ENCODE measurements around the gene TPD52L2. TPM values are rescaled to one million over a fixed set of nuclear protein-coding genes. Genes with fewer than 3 reads are reported as not detected.
"Not testable (repeated sequence)": the region's sequence is repeated elsewhere in the genome, so short reads cannot be mapped to it uniquely, and the experiment has no call there.

TPD52L2 gene
- total RNA-seq, 2 experiments from 2014 or later, result 15.1 to 15.3 TPM

- TF ChIP-seq CTCF (IDR thresholded peaks at IDR 0.05), result no peak
- Histone ChIP-seq H3K36me3 (ENCODE audit: insufficient read depth, low read length) (no peaks in the 10 kb centered on the region), H3K4me1 (ENCODE audit: insufficient read depth, low read length) (peaks cover 37% of the 10 kb centered on the region), H3K9me3 (ENCODE audit: control insufficient read depth in 1 of 2, insufficient read depth in 1 of 2, low read length in 2 of 2) (peaks cover 0 to 37% of the 10 kb centered on the region in 2 experiments), H3K27ac (ENCODE audit: low read depth in 1 of 2, low read length in 2 of 2) (no peak overlapping the region), H3K27me3 (ENCODE audit: control insufficient read depth in 1 of 2, insufficient read depth in 2 of 2, low read length in 2 of 2) (peaks cover 48 to 49% of the 10 kb centered on the region in 2 experiments), H3K4me3 (ENCODE audit: low read length) (no peak overlapping the region)
- Mint-ChIP-seq H3K27ac (no peak overlapping the region), H3K36me3 (ENCODE audit: low read depth) (no peaks in the 10 kb centered on the region), H3K9me3 (no peaks in the 10 kb centered on the region), H3K4me3 (no peak overlapping the region), H3K4me1 (ENCODE audit: low read depth) (peaks cover 5% of the 10 kb centered on the region), H3K27me3 (peaks cover 42% of the 10 kb centered on the region)
- no peak for DNase-seq
- intact Hi-C loops (cut with DNase I, micrococcal nuclease), result no loop called here
- POLR2A ChIA-PET, result no interaction called here
- CTCF ChIA-PET, result no interaction called here
- no peak for ATAC-seq (ENCODE audit: poor library complexity)
Observed at GRCh38 chr20:63848003-63848911, 16.8 kb upstream of the TPD52L2 start.

- TF ChIP-seq CTCF (IDR thresholded peaks at IDR 0.05), result no peak
- Histone ChIP-seq H3K4me1 (ENCODE audit: insufficient read depth, low read length) (peaks cover 34% of the 10 kb centered on the region), H3K27ac (ENCODE audit: low read depth in 1 of 2, low read length in 2 of 2) (no peak overlapping the region), H3K27me3 (ENCODE audit: control insufficient read depth in 1 of 2, insufficient read depth in 2 of 2, low read length in 2 of 2) (peaks cover 27 to 28% of the 10 kb centered on the region in 2 experiments), H3K4me3 (ENCODE audit: low read length) (no peak overlapping the region), H3K36me3 (ENCODE audit: insufficient read depth, low read length) (no peaks in the 10 kb centered on the region), H3K9me3 (ENCODE audit: control insufficient read depth in 1 of 2, insufficient read depth in 1 of 2, low read length in 2 of 2) (peaks cover 0 to 15% of the 10 kb centered on the region in 2 experiments)
- H3K27me3 Mint-ChIP-seq, result peaks cover 20% of the 10 kb centered on the region
- no peaks in the 10 kb centered on the region for H3K9me3 Mint-ChIP-seq
- intact Hi-C loops (cut with DNase I, micrococcal nuclease), result no loop called here
- ChIA-PET POLR2A (interaction anchor here (1.2 kb wide), 1 partner anchor 19 kb away, joined by 5 read pairs; no protein-coding TSS in a partner anchor), CTCF (no interaction called here)
- no peaks in the 10 kb centered on the region for H3K4me1 Mint-ChIP-seq (ENCODE audit: low read depth)
- no peak overlapping the region for H3K4me3 Mint-ChIP-seq
- H3K27ac Mint-ChIP-seq, result no peak overlapping the region
- ATAC-seq (ENCODE audit: poor library complexity) (no peak), DNase-seq (no peak)
- H3K36me3 Mint-ChIP-seq (ENCODE audit: low read depth), result no peaks in the 10 kb centered on the region
Observed at GRCh38 chr20:63850689-63851547, 14.2 kb upstream of the TPD52L2 start.

GRCh38 chr20:63851548-63851943 lies 13.5 kb upstream of the TPD52L2 start:
- intact Hi-C loops (cut with DNase I, micrococcal nuclease); H3K9me3 Mint-ChIP-seq; H3K36me3 Mint-ChIP-seq (ENCODE audit: low read depth); H3K36me3 ChIP-seq (ENCODE audit: insufficient read depth, low read length); H3K9me3 ChIP-seq (ENCODE audit: control insufficient read depth in 1 of 2, insufficient read depth in 1 of 2, low read length in 2 of 2); H3K27ac Mint-ChIP-seq; H3K27ac ChIP-seq (ENCODE audit: low read depth in 1 of 2, low read length in 2 of 2); H3K4me3 ChIP-seq (ENCODE audit: low read length); H3K4me1 Mint-ChIP-seq (ENCODE audit: low read depth); ATAC-seq (ENCODE audit: poor library complexity); H3K4me3 Mint-ChIP-seq; DNase-seq; CTCF ChIA-PET: not testable (repeated sequence)
- POLR2A ChIA-PET, result interaction anchor here (1.2 kb wide), 1 partner anchor 19 kb away, joined by 5 read pairs; no protein-coding TSS in a partner anchor
- Histone ChIP-seq H3K4me1 (ENCODE audit: insufficient read depth, low read length) (peaks cover 28% of the 10 kb centered on the region), H3K27me3 (ENCODE audit: control insufficient read depth in 1 of 2, insufficient read depth in 2 of 2, low read length in 2 of 2) (peaks cover 21% of the 10 kb centered on the region in 2 experiments)
- H3K27me3 Mint-ChIP-seq, result peaks cover 16% of the 10 kb centered on the region

GRCh38 chr20:63853733-63854068 lies 11.4 kb upstream of the TPD52L2 start:
- H3K27me3 ChIP-seq (ENCODE audit: control insufficient read depth in 1 of 2, insufficient read depth in 2 of 2, low read length in 2 of 2); H3K27ac Mint-ChIP-seq; H3K9me3 ChIP-seq (ENCODE audit: control insufficient read depth in 1 of 2, insufficient read depth in 1 of 2, low read length in 2 of 2); H3K36me3 ChIP-seq (ENCODE audit: insufficient read depth, low read length); intact Hi-C loops (cut with DNase I, micrococcal nuclease); H3K36me3 Mint-ChIP-seq (ENCODE audit: low read depth); ATAC-seq (ENCODE audit: poor library complexity); POLR2A ChIA-PET; H3K27ac ChIP-seq (ENCODE audit: low read depth in 1 of 2, low read length in 2 of 2); H3K9me3 Mint-ChIP-seq; H3K4me3 ChIP-seq (ENCODE audit: low read length); H3K4me3 Mint-ChIP-seq; DNase-seq; CTCF ChIA-PET: not testable (repeated sequence)
- Mint-ChIP-seq H3K4me1 (ENCODE audit: low read depth) (peaks cover 18% of the 10 kb centered on the region), H3K27me3 (peaks cover 16% of the 10 kb centered on the region)
- H3K4me1 ChIP-seq (ENCODE audit: insufficient read depth, low read length), result peaks cover 32% of the 10 kb centered on the region
